ENCODE data around the gene LGR6.
A peak's percentile ranks its signal among the peaks of the same experiment; 100 is the strongest.

LGR6 gene

GRCh38 chr1:202274611-202275010 lies 81.0 kb downstream of the LGR6 start:
- H3K4me1 ChIP-seq (ENCODE audit: control insufficient read depth, insufficient read depth, low read length) = no peaks in the 10 kb centered on the region
- no peak for TF ChIP-seq ZNF664 (tag by site-specific recombination; IDR thresholded peaks at IDR 0.05)
- TF ChIP-seq ZSCAN23 (tag by site-specific recombination; IDR thresholded peaks at IDR 0.05) = no peak
- no peak for TF ChIP-seq ZNF626 (tag by site-specific recombination; IDR thresholded peaks at IDR 0.05)
- TF ChIP-seq ZNF654 (tag by site-specific recombination; IDR thresholded peaks at IDR 0.05; ENCODE audit: low read depth) = peak; percentile 58
- TF ChIP-seq CTCF (tag by site-specific recombination; IDR thresholded peaks at IDR 0.05) = peak; percentile 32; the same call in 1 of the 2 replicates
- TF ChIP-seq ZNF114 (tag by site-specific recombination; IDR thresholded peaks at IDR 0.05) = no peak
- TF ChIP-seq ZNF660 (tag by site-specific recombination; IDR thresholded peaks at IDR 0.05) = no peak
- peak; percentile 21; the same call in 1 of the 2 replicates for TF ChIP-seq GLIS1 (tag by site-specific recombination; IDR thresholded peaks at IDR 0.05)
- no peak for TF ChIP-seq BCL11A (tag by site-specific recombination; IDR thresholded peaks at IDR 0.05; ENCODE audit: low read depth)
- TF ChIP-seq ZNF23 (tag by site-specific recombination; IDR thresholded peaks at IDR 0.05; ENCODE audit: borderline replicate concordance) = no peak
- TF ChIP-seq ZBTB21 (tag by site-specific recombination; IDR thresholded peaks at IDR 0.05) = no peak
- ChIA-PET POLR2A (interaction anchor here (1.2 kb wide), 1 partner anchor 64 kb away, joined by 3 read pairs; no protein-coding TSS in a partner anchor), CTCF (interaction anchor here (0.5 to 6.3 kb wide), 31 partner anchors 9 to 1805 kb away, joined by 3 to 83 read pairs (median 5); partner anchors contain the start of genes LGR6 and UBE2T)
- H3K9me3 ChIP-seq (ENCODE audit: control insufficient read depth, insufficient read depth, low read depth, low read length) = no peaks in the 10 kb centered on the region
- H3K36me3 ChIP-seq (ENCODE audit: control insufficient read depth in 2 of 2, insufficient read depth in 1 of 2, low read length in 2 of 2) = no peaks in the 10 kb centered on the region
- H3K4me3 ChIP-seq (ENCODE audit: low read depth, low read length) = no peak overlapping the region
- no peak overlapping the region for H3K27ac ChIP-seq (ENCODE audit: extremely low read depth, low read depth, low read length)

- Histone ChIP-seq H3K9me3 (ENCODE audit: control insufficient read depth, insufficient read depth, low read depth, low read length) (no peaks in the 10 kb centered on the region), H3K4me3 (ENCODE audit: low read depth, low read length) (no peak overlapping the region), H3K4me1 (ENCODE audit: control insufficient read depth, insufficient read depth, low read length) (no peaks in the 10 kb centered on the region), H3K36me3 (ENCODE audit: control insufficient read depth in 2 of 2, insufficient read depth in 1 of 2, low read length in 2 of 2) (no peaks in the 10 kb centered on the region), H3K27ac (ENCODE audit: extremely low read depth, low read depth, low read length) (no peak overlapping the region)
- POLR2A ChIA-PET = no interaction called here
- CTCF ChIA-PET = interaction anchor here (0.5 to 6.3 kb wide), 24 partner anchors 8 to 444 kb away, joined by 3 to 83 read pairs (median 6); partner anchors contain the start of genes LGR6 and UBE2T
- no peak for TF ChIP-seq ZNF521 (tag by site-specific recombination; IDR thresholded peaks at IDR 0.05)
- TF ChIP-seq ZNF404 (tag by site-specific recombination; IDR thresholded peaks at IDR 0.05) = no peak
- no peak for TF ChIP-seq ZNF184 (tag by site-specific recombination; IDR thresholded peaks at IDR 0.05)
- TF ChIP-seq ZNF121 (tag by site-specific recombination; IDR thresholded peaks at IDR 0.05) = no peak
- TF ChIP-seq ZNF24 (tag by site-specific recombination; IDR thresholded peaks at IDR 0.05) = no peak
- no peak for TF ChIP-seq ZNF366 (tag by site-specific recombination; conservative IDR thresholded peaks at IDR 0.05)
- no peak for TF ChIP-seq GLIS2 (tag by site-specific recombination; IDR thresholded peaks at IDR 0.05)
Measured at GRCh38 chr1:202275061-202275770, 81.6 kb downstream of the LGR6 start.

- ChIA-PET POLR2A (no interaction called here), CTCF (interaction anchor here (0.8 to 6.3 kb wide), 2 partner anchors 38 to 68 kb away, joined by 3 to 83 read pairs; no protein-coding TSS in a partner anchor)
- H3K9me3 ChIP-seq (ENCODE audit: control insufficient read depth, insufficient read depth, low read depth, low read length) = no peaks in the 10 kb centered on the region
- no peaks in the 10 kb centered on the region; the same call in 1 of the 2 replicates for H3K4me1 ChIP-seq (ENCODE audit: control insufficient read depth, insufficient read depth, low read length)
- TF ChIP-seq ZBTB17 (tag by site-specific recombination; IDR thresholded peaks at IDR 0.05) = no peak
- TF ChIP-seq ZFP3 (tag by site-specific recombination; IDR thresholded peaks at IDR 0.05; ENCODE audit: low read depth) = no peak
- no peak for TF ChIP-seq ZNF610 (tag by site-specific recombination; IDR thresholded peaks at IDR 0.05; ENCODE audit: borderline replicate concordance)
- TF ChIP-seq ZNF404 (tag by site-specific recombination; IDR thresholded peaks at IDR 0.05) = no peak
- TF ChIP-seq ZNF707 (tag by site-specific recombination; IDR thresholded peaks at IDR 0.05) = no peak
- TF ChIP-seq ZNF561 (tag by site-specific recombination; IDR thresholded peaks at IDR 0.05; ENCODE audit: borderline replicate concordance) = no peak
- TF ChIP-seq ZNF555 (tag by site-specific recombination; conservative IDR thresholded peaks at IDR 0.05) = no peak
- no peak for TF ChIP-seq ZNF391 (tag by site-specific recombination; IDR thresholded peaks at IDR 0.05; ENCODE audit: borderline replicate concordance, low read depth)
- no peak for TF ChIP-seq ELK4 (IDR thresholded peaks at IDR 0.05; ENCODE audit: borderline replicate concordance, low read depth, low read length)
- TF ChIP-seq ZNF394 (tag by site-specific recombination; IDR thresholded peaks at IDR 0.05; ENCODE audit: borderline replicate concordance) = no peak
- TF ChIP-seq ZNF155 (tag by site-specific recombination; IDR thresholded peaks at IDR 0.05) = no peak
- no peak overlapping the region for H3K4me3 ChIP-seq (ENCODE audit: low read depth, low read length)
- H3K27ac ChIP-seq (ENCODE audit: extremely low read depth, low read depth, low read length) = no peak overlapping the region
- no peaks in the 10 kb centered on the region for H3K36me3 ChIP-seq (ENCODE audit: control insufficient read depth in 2 of 2, insufficient read depth in 1 of 2, low read length in 2 of 2)
Measured at GRCh38 chr1:202276081-202276715, 82.6 kb downstream of the LGR6 start.
